ENCODE measurements around the gene NUDT8.
"Not testable (repeated sequence)": the region's sequence is repeated elsewhere in the genome, so short reads cannot be mapped to it uniquely, and the experiment has no call there.

NUDT8 gene

DNA sequence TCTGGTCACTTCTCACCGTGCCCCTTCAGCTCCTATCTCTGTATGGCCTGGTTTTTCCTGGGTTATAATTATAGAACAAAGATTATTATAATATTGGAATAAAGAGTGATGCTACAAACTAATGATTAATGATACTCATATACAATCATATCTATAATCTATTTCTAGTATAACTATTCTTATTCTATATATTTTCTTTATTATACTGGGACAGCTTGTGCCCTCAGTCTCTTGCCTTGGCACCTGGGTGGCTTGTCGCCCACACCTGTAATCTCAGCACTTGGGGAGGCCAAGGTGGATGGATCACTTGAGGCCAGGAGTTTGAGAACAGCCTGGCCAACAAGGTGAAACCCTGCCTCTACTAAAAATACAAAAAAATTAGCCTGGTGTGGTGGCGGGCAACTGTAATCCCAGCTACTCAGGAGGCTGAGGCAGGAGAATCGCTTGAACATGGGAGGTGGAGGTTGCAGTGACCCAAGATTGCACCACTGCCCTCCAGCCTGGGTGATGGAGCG, 30.0 kb upstream of the NUDT8 start:
- not testable (repeated sequence) for DNase-seq

DNA sequence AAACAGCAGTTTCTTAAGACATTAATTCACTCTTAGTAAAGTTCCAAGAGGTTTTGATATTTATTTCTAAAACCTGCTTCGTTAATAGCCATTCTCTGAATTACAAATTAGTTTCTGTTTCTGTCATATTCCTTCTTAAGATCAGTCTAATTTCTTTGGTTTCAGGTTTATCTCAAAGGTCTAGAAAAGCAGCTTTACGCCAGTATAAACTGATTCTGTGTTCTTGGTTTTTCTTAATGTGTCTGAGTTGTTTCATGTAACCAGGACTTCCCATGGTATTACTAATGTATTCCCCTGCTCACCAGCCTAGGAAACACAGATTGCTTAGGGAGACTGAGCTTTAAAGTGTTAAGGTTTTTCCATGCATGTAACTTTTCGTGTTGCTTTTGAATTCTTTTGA, 27.6 kb upstream of the NUDT8 start:
- no peak for DNase-seq

DNA sequence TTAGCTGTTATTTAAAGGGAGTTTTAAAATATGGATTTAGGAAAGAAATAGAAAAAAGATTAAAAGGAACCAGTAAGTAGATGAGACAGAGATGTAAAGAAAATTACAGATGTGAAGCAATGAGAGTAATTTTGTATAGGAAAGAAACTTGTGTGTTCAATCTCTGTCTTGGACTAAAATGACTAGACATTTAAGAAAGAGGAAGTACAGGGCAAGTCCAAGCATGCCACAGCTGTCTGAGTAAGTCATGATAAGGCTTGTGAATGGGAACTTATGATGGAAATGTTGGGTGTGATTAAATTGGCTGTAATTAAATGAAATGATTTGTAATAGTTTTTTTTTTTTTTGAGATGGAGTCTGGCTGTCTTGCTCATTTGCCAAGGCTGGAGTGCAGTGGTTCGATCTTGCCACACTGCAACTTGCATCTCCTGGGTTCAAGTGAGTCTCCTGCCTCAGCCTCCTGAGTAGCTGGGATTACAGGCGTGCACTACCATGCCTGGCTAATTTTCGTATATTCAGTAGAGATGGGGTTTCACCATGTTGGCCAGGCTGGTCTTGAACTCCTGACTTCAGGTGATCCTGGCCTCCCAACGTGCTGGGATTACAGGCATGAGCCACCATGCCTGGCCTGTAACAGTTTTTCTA, 26.7 kb upstream of the NUDT8 start:
- DNase-seq, result no peak

DNA sequence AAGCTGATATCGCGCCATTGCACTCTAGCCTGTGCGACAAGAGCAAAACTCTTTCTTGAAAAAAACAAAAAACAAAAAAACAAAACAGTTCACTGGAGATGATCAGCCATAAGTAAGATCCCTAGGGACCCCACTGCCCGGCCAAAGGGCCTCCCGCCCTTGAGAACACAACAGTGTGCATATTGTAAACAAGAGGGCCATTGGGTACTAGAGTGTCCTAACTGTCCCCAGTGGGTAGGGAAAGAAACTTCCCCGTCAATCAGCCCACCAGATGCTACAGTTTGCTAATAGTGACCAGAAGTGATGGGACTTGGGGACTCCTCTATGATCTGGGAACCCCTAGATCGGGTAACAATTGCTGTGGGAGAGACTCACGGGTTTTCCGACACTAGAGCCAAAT, 24.5 kb upstream of the NUDT8 start:
- no peak for DNase-seq

DNA sequence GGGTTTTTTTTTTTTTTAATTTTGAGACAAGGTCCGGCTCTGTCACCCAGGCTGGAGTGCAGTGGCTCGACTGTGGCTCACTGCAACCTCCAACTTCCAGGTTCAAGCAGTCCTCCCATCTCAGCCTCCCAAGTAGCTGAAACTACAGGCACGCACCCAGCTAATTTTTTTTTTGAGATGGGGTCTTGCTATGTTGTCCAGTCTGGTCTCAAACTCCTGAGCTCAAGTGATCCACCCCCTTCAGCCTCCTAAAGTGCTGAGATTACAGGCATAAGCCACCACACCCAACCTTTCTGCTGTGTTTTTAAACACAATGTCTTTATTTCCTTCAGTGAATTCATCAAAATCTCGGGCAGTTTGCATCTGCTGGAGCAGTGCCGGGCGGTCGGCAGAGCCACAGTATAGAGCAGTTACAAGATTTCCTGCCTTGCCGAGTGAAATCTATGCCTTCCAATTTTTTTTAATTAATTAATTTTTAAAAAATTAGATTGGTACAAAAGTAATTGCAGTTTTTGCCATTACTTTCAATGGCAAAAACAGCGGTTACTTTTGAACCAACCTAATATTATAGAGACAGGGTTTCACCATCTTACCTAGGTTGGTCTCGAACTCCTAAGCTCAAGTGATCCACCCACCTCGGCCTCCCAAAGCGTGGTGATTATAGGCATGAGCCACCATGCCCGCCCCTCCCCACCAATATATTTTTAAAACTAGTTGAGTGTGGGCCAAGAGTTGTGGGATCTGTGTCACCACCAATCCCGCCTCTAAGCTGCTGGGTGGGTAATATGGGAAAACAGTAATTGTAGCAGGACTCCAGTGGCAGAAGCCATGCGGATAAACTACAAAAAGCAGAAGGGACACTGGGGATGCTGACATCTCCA, 23.5 kb upstream of the NUDT8 start:
- no peak for DNase-seq

DNA sequence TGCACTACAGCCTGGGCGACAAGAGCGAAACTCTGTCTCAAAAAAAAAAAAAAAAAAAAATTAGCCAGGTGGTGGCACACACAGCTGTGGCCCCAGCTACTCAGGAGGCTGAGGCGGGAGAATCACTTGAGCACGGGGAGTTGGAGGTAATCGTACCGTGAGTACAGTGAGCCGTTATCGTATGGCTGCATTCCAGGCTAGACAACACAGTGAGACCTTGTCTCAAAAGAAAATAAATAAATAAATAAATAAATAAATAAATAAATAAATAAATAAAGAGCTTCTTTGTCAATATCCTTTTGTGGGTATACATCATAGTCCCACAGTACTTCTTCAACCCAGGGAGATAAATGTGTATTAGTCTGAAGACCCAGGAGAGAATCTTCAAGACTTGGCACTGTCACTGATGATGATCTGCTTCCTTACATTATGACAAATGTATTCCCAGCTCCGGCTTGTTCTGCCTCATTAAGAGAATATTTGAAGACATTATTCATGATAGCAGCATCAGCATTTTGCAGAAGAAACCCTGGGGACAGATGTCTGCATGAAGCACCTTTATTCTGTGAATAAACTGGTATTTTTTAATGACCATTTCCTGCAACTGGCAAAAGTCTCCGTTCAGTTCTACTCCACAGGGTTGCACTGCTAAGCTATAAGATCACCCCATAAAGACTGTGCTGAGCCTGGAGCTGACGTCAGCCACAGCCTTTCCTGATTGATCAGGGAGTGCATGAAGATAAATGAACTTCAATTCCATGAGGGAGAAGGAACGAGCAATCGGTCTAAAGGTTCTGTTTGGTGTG, 22.4 kb upstream of the NUDT8 start:
- no peak for DNase-seq

DNA sequence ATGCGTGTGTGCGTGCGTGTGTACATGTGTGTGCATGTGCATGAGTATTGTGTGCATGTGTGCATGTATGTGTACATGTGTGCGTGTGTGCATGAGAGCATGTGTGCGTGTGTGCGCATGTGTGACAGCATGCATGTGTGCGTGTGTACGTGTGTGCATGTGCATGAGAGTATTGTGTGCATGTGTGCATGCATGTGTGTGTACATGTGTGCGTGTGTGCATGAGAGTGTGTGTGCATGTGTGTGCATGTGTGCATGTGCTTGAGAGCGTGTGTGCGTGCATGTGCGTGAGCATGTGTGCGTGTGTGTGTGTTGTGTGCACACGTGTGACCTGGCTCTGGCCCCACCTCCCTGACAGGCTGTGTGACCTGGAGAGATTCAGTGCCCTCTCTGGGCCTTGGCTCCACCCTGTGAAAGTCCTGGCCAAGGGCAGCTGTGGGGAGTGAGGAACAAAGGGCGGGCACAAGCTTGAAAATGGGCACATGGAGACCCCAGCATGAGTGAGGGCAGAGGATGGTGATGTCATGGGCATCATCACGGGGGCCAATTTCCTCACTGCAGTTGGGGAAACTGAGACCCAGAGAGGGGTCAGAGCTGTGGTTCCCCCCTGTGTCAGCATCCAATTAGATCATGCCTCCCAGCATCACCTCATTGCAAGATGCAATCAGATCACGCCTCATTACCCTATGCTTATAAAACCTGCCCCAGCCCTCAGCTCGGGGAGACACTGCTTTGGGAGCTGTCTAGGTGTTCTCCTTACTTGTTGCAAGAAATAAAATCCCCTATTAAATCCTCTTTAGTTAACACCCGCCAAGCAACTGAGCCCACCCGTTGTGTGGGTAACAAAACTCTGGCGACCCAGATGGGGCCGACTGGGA, 20.1 kb upstream of the NUDT8 start:
- DNase-seq, result no peak

DNA sequence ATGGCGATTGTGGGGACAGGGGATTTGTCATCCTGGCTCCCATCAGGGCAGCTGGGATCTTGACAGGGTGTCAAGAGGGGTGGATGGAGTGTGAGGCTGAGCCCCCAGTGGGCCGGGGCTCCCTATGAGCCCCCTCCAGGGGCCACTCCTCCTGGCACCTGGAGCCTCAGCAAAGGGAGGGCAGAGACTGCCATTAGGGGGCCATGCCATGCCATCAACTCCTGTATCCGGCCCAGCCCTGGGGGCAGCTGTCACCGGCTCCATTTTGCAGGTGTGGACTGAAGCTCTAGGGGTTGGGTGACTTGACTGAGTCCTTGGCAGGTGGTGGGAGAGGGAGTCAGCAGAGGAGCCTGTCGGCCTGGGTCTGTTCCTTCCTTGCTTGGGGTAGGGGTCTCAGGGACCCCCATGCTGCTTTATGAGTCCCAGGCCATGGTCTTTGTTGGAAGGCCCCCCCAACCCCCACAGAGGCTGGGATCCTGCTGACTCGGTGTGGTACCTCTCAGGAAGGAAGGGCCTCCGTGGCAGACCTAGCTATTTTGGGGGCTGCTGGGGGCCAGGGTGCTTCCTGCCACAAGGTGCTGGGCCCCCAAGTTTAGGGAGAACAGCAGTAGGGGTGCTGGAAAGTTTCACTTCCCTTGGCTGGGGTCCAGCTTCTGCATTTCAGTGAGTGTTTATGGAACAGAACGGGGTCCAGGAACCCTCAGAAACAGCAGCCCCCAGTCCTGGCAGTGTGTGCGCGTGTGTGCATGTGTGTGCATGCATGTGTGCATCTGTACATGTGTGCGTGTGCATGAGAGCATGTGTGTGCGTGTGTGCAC, 19.3 kb upstream of the NUDT8 start:
- DNase-seq, result no peak

DNA sequence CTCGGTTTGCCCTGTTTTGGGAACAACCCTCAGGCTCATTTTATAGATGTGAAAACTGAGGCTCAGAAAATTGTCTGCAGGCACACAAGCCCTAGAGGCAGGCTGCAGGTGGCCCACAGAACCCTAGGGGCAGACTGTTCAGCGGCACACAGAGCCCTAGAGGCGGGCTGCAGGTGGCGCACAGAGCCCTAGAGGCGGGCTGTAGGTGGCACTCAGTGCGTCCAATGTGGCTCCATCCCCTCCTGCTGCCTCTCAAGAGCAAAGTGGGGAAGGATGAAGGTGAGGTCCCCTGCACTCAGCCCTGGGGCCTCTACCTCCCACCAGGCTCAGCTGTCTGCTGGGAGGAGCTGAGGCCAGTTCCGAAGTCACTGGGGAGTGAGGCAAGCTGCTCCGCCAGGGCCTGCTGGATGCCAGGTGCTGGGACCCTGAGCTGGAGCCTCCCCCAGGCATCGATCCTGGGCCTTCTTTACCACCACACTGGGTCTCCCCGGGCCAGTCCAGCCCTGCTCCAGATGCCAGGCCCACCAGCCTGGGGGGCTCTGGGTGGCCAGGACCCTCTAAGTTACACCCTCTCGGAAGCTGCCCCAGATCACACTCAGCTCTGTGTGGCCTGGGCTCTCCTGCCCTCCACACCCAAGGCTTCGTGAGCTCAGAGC, 18.5 kb upstream of the NUDT8 start:
- DNase-seq, result peak; percentile 30

DNA sequence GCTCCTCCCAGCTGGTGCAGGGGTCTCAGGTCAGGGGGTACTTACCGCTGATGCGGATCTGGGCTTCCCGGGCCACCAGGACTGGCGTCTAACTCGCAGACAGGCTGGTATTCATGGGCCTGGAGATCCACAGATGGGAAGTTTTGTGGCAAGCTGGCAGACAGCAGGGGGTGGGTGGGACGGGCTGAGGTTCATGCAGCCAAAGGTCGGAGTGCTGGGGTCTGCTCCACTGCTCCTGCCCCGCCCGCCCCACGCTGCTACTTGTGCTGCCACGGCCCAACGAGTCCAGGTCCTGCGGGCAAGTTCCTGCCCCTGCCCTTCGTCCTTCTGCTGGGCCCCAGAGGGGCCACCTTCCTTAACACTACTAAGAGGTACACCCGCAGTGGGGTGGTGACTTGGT, 17.7 kb upstream of the NUDT8 start:
- no peak for DNase-seq

DNA sequence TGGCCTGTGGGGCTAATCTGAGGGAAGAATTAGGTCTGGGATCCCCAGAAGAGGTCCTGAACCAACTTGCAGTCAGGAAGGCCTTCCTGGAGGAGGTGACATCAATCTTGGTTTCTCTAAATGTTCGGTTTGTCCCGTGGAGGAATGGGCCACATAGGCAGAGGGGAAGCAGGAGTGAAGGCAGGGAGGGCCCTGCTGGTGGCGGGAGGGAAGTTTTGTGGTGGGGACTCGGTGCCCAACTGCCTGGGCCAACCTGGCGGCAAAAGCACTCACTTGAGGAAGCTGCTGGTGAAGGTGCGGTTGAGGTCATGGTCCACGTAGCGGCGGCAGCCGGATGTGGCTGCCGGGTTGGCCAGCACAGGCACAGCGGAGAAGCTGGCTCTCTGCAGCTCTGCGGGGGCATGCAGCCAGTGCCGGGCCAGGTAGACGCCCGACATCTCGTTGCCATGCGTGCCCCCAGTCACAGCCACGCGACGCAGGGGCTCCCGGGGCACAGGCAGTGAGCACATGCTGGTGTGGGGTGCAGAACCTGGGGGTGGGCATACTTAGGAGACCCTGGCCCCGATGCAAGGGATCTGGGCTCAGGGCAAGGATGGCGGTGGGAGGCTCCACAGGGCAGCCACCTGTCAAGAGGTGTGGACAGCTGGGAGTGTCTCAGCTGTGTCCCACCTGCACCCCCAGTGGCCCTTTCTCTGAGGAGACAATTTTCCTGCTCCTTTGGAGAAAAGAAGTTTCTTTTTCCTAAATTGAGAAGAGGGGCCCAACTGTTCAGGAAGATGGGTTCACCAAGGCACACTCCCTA, 17.0 kb upstream of the NUDT8 start:
- DNase-seq, result no peak

DNA sequence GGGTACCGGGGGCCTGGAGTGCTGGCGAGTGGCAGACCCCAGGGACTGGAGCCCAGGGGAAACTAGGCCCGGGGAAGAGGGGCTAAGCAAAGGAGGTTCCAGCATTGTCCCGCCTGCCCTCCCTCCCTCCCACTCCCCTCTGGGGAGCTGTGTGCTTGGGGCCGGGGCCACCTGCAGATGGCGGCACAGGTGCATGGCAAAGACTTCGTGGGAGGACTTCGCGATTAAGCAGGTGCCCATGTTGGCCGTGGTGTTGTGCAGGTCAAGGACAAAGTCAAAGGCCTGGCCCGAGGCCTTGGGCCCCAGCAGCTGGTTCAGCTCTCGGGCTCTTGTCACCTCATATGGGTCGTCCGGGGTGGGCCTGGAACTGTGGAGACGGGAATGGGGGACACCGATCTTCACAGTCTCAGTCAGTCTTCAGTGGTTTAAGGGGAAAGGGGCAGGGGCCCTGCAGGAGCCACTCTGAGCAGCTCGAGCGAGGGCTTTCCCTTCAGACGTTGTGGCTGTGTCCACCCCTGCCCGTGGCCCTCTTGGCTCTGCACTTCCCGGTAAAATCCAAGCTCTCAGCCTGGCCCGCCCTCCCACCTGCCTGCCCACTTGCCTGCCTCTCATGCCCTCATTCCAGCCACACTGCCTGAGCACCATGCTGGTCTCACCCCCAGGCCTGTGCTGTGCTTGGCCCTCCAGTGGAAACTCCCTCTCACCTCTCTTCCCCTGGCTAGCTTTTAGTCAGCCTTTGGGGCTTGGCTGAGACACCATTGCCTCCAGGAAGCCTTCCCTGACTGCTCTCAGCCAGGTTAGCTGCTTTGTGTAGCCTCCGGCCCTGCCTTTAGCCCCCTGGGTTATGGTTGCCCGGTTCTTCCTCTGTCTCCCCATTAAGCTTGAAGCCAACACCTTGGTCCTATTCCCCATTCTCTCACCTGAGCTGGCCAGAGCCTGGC, 16.1 kb upstream of the NUDT8 start:
- DNase-seq, result no peak

DNA sequence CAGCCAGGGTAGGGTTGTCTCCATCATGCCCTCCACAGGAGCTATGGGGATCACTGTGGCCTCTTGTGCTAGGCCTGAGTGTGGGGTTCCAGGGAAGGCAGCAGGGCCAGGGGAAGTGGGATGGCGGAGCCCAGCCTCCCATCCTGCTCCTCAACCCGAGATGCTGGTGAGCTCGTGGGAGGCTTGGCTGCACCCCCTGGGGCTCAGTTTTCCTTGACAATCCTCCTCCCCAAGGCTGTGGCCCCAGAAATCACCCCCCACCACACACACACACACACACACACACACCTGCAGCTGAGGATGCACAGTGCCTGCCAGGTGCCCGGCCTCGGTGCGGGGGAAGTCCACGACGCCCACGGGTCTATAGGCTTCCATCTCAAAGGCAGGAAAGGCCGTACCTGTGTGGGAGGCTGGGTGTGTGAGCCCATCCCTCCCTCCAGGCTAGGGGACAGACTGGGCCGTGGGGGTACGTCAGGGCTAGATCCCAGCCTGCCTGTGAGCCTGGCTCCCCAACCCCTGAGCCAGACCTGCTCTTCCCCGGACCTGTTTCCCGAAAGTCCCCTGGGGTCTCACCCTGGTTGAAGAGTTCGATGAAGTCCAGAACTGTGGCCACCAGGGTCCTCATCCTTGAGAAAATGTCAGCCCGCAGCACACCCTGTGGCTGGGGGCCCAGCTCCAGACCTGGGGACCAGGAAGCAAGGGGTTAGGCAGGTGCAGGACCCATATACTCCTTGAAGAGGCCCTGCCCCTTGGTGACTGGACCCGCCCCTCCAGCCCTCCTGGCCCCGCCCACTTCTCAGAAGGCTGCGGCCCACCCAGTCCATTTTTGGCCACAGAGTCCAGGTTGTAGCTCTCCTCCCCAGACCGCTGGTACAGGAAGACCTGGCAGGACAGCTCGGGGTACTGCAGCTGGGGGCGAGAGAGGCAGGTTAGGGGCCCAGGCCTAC, 15.0 kb upstream of the NUDT8 start:
- DNase-seq, result no peak

DNA sequence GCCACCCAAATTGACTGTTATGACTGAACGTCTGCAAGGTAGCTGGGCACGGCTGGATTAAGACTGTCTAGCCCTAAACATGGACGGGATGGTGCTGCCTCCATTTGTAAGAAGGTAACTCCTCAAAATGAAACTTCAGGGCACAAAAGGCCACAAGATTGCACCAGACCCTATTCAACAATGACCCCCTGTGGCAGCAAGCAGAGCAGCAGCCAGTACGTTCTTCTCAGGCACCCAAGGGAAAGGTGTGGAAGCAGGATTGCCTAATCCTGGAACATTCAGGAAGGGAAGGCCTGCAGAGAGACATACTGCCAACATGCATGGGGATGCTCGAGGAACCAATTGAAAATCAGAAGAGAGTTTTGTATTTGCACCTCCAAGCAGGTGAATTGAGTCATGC, 14.3 kb upstream of the NUDT8 start:
- no peak for DNase-seq

DNA sequence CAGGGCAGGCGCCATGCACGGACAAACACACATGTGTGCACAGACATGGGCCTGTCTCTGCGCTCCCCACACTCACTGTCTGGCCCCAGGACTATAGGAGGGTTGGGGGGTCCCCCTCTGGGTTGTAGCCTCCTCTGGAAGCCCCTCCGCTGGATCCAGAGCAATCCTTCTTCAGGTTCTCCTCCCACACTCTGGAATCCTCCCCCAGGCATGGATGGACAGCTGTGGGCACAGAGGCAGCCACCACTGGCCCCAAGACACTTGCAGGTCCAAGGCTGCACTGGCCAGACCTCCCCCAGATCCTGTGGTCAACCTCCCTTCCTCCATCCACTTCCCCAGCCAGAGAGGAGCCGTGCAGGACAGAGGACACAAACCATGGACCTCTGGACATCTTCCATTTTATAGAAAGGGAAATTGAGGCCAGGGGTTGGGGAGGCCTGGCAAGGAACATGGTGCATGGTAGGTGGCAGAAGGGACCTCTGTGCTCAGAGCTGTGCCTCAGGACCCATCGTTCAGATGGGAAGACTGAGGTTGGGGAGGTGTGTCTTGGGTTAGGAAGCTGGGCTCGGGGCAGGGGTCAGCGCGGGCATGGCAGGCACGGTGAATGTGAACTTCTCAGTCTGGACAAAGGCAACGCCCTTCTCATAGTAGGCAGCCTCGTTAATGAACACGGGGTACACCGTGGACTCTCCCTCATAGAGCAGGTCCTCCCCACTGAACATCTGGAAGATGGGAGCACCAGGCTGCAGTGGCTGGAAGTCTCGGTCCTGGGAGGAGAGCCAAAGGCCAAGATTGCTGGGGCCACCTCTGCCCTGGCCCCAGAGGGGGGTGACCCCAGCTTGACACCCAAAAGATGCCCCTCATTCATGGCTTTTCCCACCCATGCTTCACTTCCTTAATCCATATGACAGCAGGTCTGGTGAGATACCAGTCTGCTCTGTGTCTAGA, 12.7 kb upstream of the NUDT8 start:
- no peak for DNase-seq
